ENCODE results near the gene PDE4D. TPM values are rescaled to one million over a fixed set of nuclear protein-coding genes. Genes with fewer than 3 reads are reported as not detected.

PDE4D gene
- total and polyA plus RNA-seq, 2 donors (not counting 3 experiments of a cell fraction or from before 2014, with no cell fraction given) = 34.5 to 51.2 TPM

DNA sequence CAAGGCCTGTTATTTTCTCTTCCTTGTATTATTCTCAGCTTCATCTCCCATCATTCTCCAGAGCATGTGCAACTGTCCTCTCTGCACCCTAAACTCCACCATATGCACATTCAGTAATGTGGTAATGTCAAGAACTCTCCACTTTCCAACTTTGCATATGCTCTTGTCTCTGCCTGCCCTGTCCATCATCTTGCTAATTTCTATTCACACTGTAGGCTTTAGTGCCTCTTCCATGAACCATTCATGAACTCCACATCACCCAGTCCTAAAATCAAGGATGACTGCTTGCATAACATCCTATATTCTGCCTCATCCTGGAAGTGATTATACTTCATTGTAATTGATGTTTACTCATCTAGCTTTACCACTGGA lies 354.8 kb downstream of the PDE4D start:
- no peaks in the 10 kb centered on the region for H3K9me3 ChIP-seq (replicated peaks; ENCODE audit: control insufficient read depth, insufficient read depth, low read length)
- ChIA-PET POLR2A (no interaction called here), CTCF (interaction anchor here (1.2 to 2.2 kb wide), 2 partner anchors 12 to 154 kb away, joined by 3 to 9 read pairs; no protein-coding TSS in a partner anchor)
- H3K4me2 ChIP-seq (ENCODE audit: insufficient read depth, low read length) = no peak overlapping the region
- TF ChIP-seq MAX (IDR thresholded peaks at IDR 0.05; ENCODE audit: insufficient read depth, insufficient read length) (no peak), JUN (IDR thresholded peaks at IDR 0.05; ENCODE audit: borderline replicate concordance, insufficient read depth, insufficient read length, low read depth) (no peak), POLR2AphosphoS5 (IDR thresholded peaks at IDR 0.05; ENCODE audit: insufficient read depth, low read depth, low read length) (no peak), FOS (IDR thresholded peaks at IDR 0.05; ENCODE audit: borderline replicate concordance, insufficient read depth, low read length) (no peak), POLR2A (IDR thresholded peaks at IDR 0.05; ENCODE audit: low read depth, low read length) (no peak), EZH2 (IDR thresholded peaks at IDR 0.05; ENCODE audit: borderline replicate concordance, low read depth, low read length, severe bottlenecking) (no peak), GATA2 (IDR thresholded peaks at IDR 0.05; ENCODE audit: insufficient read depth, insufficient read length, low read depth, low read length) (no peak), MYC (IDR thresholded peaks at IDR 0.05; ENCODE audit: low read depth, low read length) (no peak)
- TF ChIP-seq, protein P1, sequence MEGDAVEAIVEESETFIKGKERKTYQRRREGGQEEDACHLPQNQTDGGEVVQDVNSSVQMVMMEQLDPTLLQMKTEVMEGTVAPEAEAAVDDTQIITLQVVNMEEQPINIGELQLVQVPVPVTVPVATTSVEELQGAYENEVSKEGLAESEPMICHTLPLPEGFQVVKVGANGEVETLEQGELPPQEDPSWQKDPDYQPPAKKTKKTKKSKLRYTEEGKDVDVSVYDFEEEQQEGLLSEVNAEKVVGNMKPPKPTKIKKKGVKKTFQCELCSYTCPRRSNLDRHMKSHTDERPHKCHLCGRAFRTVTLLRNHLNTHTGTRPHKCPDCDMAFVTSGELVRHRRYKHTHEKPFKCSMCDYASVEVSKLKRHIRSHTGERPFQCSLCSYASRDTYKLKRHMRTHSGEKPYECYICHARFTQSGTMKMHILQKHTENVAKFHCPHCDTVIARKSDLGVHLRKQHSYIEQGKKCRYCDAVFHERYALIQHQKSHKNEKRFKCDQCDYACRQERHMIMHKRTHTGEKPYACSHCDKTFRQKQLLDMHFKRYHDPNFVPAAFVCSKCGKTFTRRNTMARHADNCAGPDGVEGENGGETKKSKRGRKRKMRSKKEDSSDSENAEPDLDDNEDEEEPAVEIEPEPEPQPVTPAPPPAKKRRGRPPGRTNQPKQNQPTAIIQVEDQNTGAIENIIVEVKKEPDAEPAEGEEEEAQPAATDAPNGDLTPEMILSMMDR (IDR thresholded peaks at IDR 0.05; ENCODE audit: extremely low read depth in 1 of 2, insufficient read depth in 1 of 2, low read depth in 1 of 2, low read length in 2 of 2) = no peak
- no peak for FAIRE-seq
- H3K27ac ChIP-seq (ENCODE audit: insufficient read depth, low read depth, low read length) = no peak overlapping the region
- no peak for DNase-seq (ENCODE audit: low read depth, low spot score)
- intact Hi-C loops (cut with micrococcal nuclease) = no loop called here
- no peak overlapping the region for H2AFZ ChIP-seq (ENCODE audit: low read depth, low read length)
- H3K27me3 ChIP-seq (ENCODE audit: control insufficient read depth in 2 of 2, insufficient read depth in 2 of 2, low read length in 2 of 2) = no peaks in the 10 kb centered on the region
- no peak overlapping the region for H3K9ac ChIP-seq (replicated peaks; ENCODE audit: extremely low read depth, insufficient read depth, low read length)
- no peaks in the 10 kb centered on the region for H4K20me1 ChIP-seq (replicated peaks; ENCODE audit: control insufficient read depth, extremely low read depth, insufficient read depth, low read length)
- H3K4me1 ChIP-seq (ENCODE audit: control insufficient read depth, extremely low read depth, insufficient read depth, low read length) = no peaks in the 10 kb centered on the region
- H3K79me2 ChIP-seq (ENCODE audit: control insufficient read depth, insufficient read depth, low read length) = no peaks in the 10 kb centered on the region
- dilution Hi-C loops (cut with MboI; ENCODE audit: extremely low pct_ligation_motif_present, low sequenced_read_pairs) = no loop called here
- no peak overlapping the region for H3K4me3 ChIP-seq (replicated peaks in 1 of 3; ENCODE audit: insufficient read depth in 1 of 3, low read depth in 1 of 3, low read length in 3 of 3)
- H3K9me1 ChIP-seq (replicated peaks; ENCODE audit: control insufficient read depth, extremely low read depth, insufficient read depth, low read length) = no peaks in the 10 kb centered on the region
- no peaks in the 10 kb centered on the region for H3K36me3 ChIP-seq (ENCODE audit: control insufficient read depth in 2 of 2, extremely low read depth in 1 of 2, insufficient read depth in 2 of 2, low read length in 2 of 2)
- BruUV-seq (replicated peaks) = no TSS peak

All from endothelial cell of umbilical vein (primary cell).